Nephron (organoid): Measurements from ENCODE around the gene HM13.
"Not testable (repeated sequence)": the region's sequence is repeated elsewhere in the genome, so short reads cannot be mapped to it uniquely, and the experiment has no call there.

Experiments used
- H3K27ac Mint-ChIP-seq, 3 experiments: 2 replicates each; pipeline ENCODE4 v1.8.0; 2020; ENCODE audit warnings: mixed read lengths in 3 of 3, mild to moderate bottlenecking in 2 of 3, moderate library complexity in 1 of 3
- H3K27me3 Mint-ChIP-seq: 2 replicates; pipeline ENCODE4 v1.8.0; 2021; ENCODE audit warnings: low read depth, mild to moderate bottlenecking, moderate library complexity, mixed read lengths
- H3K36me3 Mint-ChIP-seq: 2 replicates; pipeline ENCODE4 v1.8.0; 2020; ENCODE audit warnings: low read depth, mixed read lengths
- H3K4me1 Mint-ChIP-seq: 2 replicates; pipeline ENCODE4 v1.8.0; 2020; ENCODE audit warnings: mixed read lengths
- H3K4me3 Mint-ChIP-seq, 3 experiments: 2 replicates each; pipeline ENCODE4 v1.8.0; 2020; ENCODE audit warnings: mild to moderate bottlenecking in 3 of 3, mixed read lengths in 3 of 3, moderate library complexity in 2 of 3
- H3K9me3 Mint-ChIP-seq: 2 replicates; pipeline ENCODE4 v1.8.0; 2020; ENCODE audit warnings: mixed read lengths
- TF ChIP-seq, protein P1 (sequence below), 3 experiments: fragments of 200-600 bp; sonication (generic); IDR thresholded peaks; one replicate each; pipeline ENCODE4 v1.5.0; 2021; ENCODE audit warnings: antibody characterized with exemption in 3 of 3; ENCODE audit not compliant: unreplicated experiment in 3 of 3

Gene HM13

DNA sequence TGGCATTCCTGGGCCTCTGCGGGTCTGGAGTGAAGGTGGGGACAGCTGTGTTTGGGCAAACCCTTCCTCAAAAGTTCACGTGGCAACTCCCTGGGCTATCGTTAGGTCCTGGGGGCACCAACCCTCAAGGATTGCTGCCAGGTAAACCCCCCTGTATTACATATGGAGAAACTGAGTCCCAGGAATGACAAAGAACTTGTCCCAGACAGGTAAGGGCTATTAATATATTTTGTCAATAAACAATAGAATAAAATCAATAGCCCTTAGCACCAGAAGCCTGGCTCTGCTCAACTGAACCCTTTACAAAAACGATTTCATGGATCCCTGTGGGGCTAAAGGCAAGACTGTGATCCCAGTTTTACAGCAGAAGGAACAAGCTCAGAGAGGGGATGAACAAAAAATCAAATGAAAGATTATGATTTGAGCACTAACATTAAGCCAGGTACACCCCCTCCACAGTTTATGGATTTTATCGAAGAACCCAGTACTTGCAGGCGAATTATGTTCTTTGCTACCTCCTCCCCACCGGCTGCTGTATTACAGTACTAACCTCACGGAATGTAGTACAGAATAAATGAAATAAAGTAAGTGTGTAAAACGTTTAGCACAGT, 93.5 kb downstream of the HM13 start:
- no peaks in the 10 kb centered on the region for H3K9me3 Mint-ChIP-seq

DNA sequence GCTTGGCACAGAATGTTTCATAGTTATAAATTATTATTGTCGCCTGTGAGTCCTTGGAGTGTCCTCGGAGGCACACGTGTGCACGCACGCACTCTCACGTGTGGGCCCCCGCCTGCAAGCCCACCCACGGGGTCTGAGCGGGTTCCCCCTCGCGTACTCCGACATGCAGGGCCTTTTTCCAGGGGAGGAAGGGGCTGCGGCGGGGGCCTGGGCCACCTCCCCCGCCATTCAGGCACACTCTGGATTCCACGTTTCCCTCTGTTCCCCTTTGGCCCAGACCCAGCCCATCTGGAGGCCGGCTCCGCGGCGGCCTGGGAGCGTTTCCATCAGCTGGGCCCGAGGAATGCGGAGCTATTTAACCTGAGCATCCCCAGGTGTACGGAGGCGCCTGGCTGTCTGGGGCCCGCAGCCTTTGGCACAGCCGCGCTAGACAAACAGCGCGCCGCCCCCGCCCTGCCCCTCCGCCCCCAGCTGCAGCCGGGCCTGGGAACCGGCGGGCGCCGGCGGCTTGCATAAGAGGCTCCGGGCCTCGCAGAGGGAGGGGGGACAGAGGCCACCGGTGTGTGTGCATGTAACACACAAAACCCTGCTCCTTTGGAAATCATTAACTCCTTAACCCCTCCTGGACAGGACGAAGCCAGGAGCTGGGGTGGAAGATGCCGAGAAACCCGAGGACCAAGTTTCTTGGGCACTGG, 94.2 kb downstream of the HM13 start:
- Mint-ChIP-seq H3K36me3 (peaks cover 13% of the 10 kb centered on the region), H3K9me3 (no peaks in the 10 kb centered on the region), H3K27ac (peak overlapping the region; percentile 95 to 100 (median 99)), H3K27me3 (peaks cover 6% of the 10 kb centered on the region), H3K4me3 (peak overlapping the region; percentile 90 to 96 (median 91)), H3K4me1 (peaks cover 36% of the 10 kb centered on the region)
- TF ChIP-seq, protein P1, sequence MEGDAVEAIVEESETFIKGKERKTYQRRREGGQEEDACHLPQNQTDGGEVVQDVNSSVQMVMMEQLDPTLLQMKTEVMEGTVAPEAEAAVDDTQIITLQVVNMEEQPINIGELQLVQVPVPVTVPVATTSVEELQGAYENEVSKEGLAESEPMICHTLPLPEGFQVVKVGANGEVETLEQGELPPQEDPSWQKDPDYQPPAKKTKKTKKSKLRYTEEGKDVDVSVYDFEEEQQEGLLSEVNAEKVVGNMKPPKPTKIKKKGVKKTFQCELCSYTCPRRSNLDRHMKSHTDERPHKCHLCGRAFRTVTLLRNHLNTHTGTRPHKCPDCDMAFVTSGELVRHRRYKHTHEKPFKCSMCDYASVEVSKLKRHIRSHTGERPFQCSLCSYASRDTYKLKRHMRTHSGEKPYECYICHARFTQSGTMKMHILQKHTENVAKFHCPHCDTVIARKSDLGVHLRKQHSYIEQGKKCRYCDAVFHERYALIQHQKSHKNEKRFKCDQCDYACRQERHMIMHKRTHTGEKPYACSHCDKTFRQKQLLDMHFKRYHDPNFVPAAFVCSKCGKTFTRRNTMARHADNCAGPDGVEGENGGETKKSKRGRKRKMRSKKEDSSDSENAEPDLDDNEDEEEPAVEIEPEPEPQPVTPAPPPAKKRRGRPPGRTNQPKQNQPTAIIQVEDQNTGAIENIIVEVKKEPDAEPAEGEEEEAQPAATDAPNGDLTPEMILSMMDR (IDR thresholded peaks at IDR 0.05; ENCODE audit: unreplicated experiment in 3 of 3), result no peak

More for the DNA sequence above, 93.5 kb downstream of the HM13 start:
- Mint-ChIP-seq H3K36me3 (peaks cover 13% of the 10 kb centered on the region), H3K4me3 (peak overlapping the region; percentile 90 to 96 (median 91)), H3K4me1 (peaks cover 40% of the 10 kb centered on the region), H3K27ac (peak overlapping the region; percentile 95 to 100 (median 99)), H3K27me3 (peaks cover 6% of the 10 kb centered on the region)
- TF ChIP-seq, protein P1 (IDR thresholded peaks at IDR 0.05; ENCODE audit: unreplicated experiment in 3 of 3), result no peak

DNA sequence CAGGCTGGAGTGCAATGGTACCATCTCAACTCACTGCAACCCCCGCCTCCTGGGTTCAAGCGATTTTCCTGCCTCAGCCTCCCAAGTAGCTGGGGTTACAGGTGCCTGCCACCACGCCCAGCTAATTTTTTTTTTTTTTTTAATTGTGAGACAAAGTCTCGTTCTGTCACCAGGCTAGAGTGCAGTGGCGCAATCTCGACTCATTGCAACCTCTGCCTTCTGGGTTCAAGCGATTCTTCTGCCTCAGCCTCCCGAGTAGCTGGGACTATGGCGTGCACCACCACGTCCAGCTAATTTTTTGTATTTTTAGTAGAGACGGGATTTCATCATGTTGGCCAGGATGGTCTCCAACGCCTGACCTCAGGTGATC, 98.0 kb downstream of the HM13 start:
- H3K4me3 Mint-ChIP-seq, H3K36me3 Mint-ChIP-seq, H3K27me3 Mint-ChIP-seq, H3K9me3 Mint-ChIP-seq: not testable (repeated sequence)
- peak overlapping the region; percentile 53 to 74 (median 61) for H3K27ac Mint-ChIP-seq
- H3K4me1 Mint-ChIP-seq, result peaks cover 24% of the 10 kb centered on the region

DNA sequence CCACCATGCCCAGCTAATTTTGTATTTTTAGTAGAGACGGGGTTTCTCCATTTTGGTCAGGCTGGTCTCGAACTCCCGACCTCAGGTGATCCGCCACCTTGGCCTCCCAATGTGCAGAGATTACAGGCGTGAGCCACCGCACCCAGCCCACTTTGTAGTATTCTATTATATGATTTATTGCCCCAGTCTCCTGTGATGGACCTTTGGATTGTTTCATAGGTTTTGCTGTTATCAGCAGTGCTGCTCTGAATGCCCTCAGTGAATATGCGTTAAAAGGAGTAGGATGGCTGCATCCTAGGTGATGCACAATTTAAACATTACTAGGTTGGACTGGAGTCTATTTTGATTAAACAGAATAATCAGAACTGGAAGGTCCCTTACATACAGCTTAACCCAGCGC, 101.2 kb downstream of the HM13 start:
- H3K4me3 Mint-ChIP-seq, result no peak overlapping the region
- H3K36me3 Mint-ChIP-seq, result no peaks in the 10 kb centered on the region
- H3K4me1 Mint-ChIP-seq, result peaks cover 7% of the 10 kb centered on the region
- H3K27ac Mint-ChIP-seq, result no peak overlapping the region
- TF ChIP-seq, protein P1 (IDR thresholded peaks at IDR 0.05; ENCODE audit: unreplicated experiment in 3 of 3), result no peak
- no peaks in the 10 kb centered on the region for H3K9me3 Mint-ChIP-seq
- no peaks in the 10 kb centered on the region for H3K27me3 Mint-ChIP-seq

DNA sequence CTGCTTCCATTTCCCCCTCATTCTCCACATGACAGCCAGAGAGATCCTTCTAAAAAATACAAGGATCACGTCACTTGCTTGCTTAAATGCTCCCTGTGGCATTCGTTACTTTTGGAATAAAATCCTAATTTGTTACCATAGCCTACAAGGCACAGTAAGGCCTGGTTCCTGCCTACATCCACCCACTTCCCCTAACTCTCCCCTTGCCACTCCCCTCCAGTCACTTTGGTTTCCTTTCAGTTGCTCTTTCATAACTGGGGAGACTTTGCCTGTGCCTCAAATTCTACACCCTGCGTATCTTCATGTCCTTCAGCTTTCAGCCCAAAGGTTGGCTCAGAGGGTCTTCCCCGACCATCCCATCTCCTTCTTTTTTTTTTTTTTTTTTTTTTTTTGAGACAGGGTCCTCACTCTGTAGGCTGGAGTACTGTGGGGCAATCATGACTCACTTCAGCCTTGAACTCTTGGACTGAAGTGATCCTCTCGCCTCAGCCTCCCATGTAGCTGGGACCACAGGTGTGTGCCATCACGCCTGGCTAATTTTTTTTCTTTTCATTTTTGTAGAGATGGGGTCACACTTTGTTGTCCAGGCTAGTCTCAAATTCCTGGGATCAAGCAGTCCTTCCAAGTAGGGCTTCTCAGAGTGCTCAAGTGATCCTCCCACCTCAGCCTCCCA, 103.3 kb downstream of the HM13 start:
- no peaks in the 10 kb centered on the region for H3K27me3 Mint-ChIP-seq
- H3K4me3 Mint-ChIP-seq, result no peak overlapping the region
- H3K36me3 Mint-ChIP-seq, result no peaks in the 10 kb centered on the region
- no peaks in the 10 kb centered on the region for H3K4me1 Mint-ChIP-seq
- no peaks in the 10 kb centered on the region for H3K9me3 Mint-ChIP-seq
- no peak overlapping the region for H3K27ac Mint-ChIP-seq
- TF ChIP-seq, protein P1 (IDR thresholded peaks at IDR 0.05; ENCODE audit: unreplicated experiment in 3 of 3), result no peak
